GM12872 (cell line): ENCODE results near the gene ZSWIM8.

Experiments
- CTCF ChIP-seq: IDR thresholded peaks from 3 replicates; pipeline ENCODE4 v1.5.1; 2011; ENCODE audit warnings: low read depth, mild to moderate bottlenecking, low read length, moderate library complexity; ENCODE audit not compliant: insufficient read depth

Gene ZSWIM8

GRCh38 chr10:73785721-73786511 is 510 bp downstream of the ZSWIM8 start:
- no peak for TF ChIP-seq CTCF

GRCh38 chr10:73786512-73786885 is 1.1 kb downstream of the ZSWIM8 start:
- TF ChIP-seq CTCF: peak; percentile 28; the same call in 1 of the 3 replicates

GRCh38 chr10:73788864-73789658 is 3.7 kb downstream of the ZSWIM8 start:
- no peak for TF ChIP-seq CTCF

- TF ChIP-seq CTCF: no peak
These were observed 4.3 kb downstream of the ZSWIM8 start for GRCh38 chr10:73789659-73790055.

- TF ChIP-seq CTCF: no peak
These were observed 5.7 kb downstream of the ZSWIM8 start for GRCh38 chr10:73790886-73791625.

GRCh38 chr10:73791871-73792400 is 6.5 kb downstream of the ZSWIM8 start:
- no peak for TF ChIP-seq CTCF

GRCh38 chr10:73793456-73793855 is 8.1 kb downstream of the ZSWIM8 start:
- TF ChIP-seq CTCF: no peak
